Right lobe of liver (tissue), 6 donors: ENCODE data around the gene ARMH3. TPM values are rescaled to one million over a fixed set of nuclear protein-coding genes. Genes with fewer than 3 reads are reported as not detected.
A peak's percentile ranks its signal among the peaks of the same experiment; 100 is the strongest.

Experiments used
- ATAC-seq, 4 donors: fragments of 200-7000 bp; cut with Tn5 transposase; one replicate each; pipeline ENCODE4 v1.9.1; 2020; ENCODE audit warnings: mild to moderate bottlenecking in 4 of 4, moderate library complexity in 4 of 4
- DNase-seq, 3 donors: peaks; one replicate each; pipeline ENCODE4 v3.0.0-alpha.2; 2020
- H3K27ac ChIP-seq, 3 donors: fragments of 200-600 bp; one replicate each; pipeline ENCODE4 v1.8.0; 2022
- H3K27me3 ChIP-seq, 2 donors: fragments of 200-600 bp; one replicate each; pipeline ENCODE4 v1.8.0; 2022
- H3K36me3 ChIP-seq, 4 donors: fragments of 200-600 bp; sonication (generic) in 1 of 4; one replicate each; pipeline versions ENCODE4 v1.5.1 to v1.8.0; 2017 to 2022; ENCODE audit warnings: control low read depth in 1 of 4
- H3K4me1 ChIP-seq, 4 donors: fragments of 200-600 bp; sonication (generic) in 1 of 4; one replicate each; pipeline versions ENCODE4 v1.5.1 to v1.8.0; 2017 to 2022; ENCODE audit warnings: control low read depth in 1 of 4
- H3K4me3 ChIP-seq, 3 donors: fragments of 200-600 bp; one replicate each; pipeline ENCODE4 v1.8.0; 2022
- H3K9me3 ChIP-seq, 4 donors: fragments of 200-600 bp; sonication (generic) in 1 of 4; one replicate each; pipeline versions ENCODE4 v1.5.1 to v1.8.0; 2017 to 2022; ENCODE audit warnings: control low read depth in 1 of 4
- CTCF ChIP-seq, 4 donors: fragments of 200-600 bp in 3 of 4; fragments of 450-650 bp in 1 of 4; IDR thresholded peaks; one replicate each; pipeline versions ENCODE4 v1.5.1 to v1.8.0; 2016 to 2022; ENCODE audit warnings: antibody characterized with exemption in 4 of 4, mild to moderate bottlenecking in 2 of 4
- POLR2A ChIP-seq: fragments of 450-650 bp; IDR thresholded peaks from one replicate; pipeline ENCODE4 v1.6.1; 2017; ENCODE audit warnings: antibody characterized with exemption, mild to moderate bottlenecking
- WGBS: methylation state at CpG from one replicate; pipeline ENCODE4 v1.1.6; 2018; ENCODE audit warnings: low coverage, low lambda C conversion rate; ENCODE audit not compliant: insufficient coverage; ENCODE audit errors: missing lambda C conversion rate; 5-methylcytosine and 5-hydroxymethylcytosine counted together
- intact Hi-C, 2 donors: fragments of 100-400 bp; cut with DNase I; formaldehyde crosslinking; loops; one replicate each; pipeline versions ENCODE4 v1.11.2 to v1.14.1; 2022
- total RNA-seq, 6 experiments: library from RNA; depleted of rRNA in 2 of 6; stranded (reverse); fragments of >200 nt in 2 of 6; fragmentation: NEBNext Ultra II Directional in 3 of 6; extraction: Animal tissue kit (Norgen Biotek cat#: 25700) in 3 of 6; gene quantifications; one replicate each; pipeline versions ENCODE4 v1.1.0 to v1.2.4, GENCODE V29; 2016 to 2023
- donor health status: DM: no; HTN: yes; CAD: no.
- donor health status: DM: no; HTN: no; CAD: no.
- donor health status: DM: no; HTN: no; CAD: no.
- donor health status: DM: no; HTN: yes; CAD: no.
- donor health status: DM: no; HTN: yes; CAD: no.

ARMH3 gene
- total RNA-seq, 6 experiments from 2014 or later = 8.5 to 13.4 (median 11.6) TPM

GRCh38 chr10:101835362-101835761 is 220.6 kb downstream of the ARMH3 start:
- TF ChIP-seq CTCF (IDR thresholded peaks at IDR 0.05) (no peak), POLR2A (no peak)
- no peak overlapping the region for H3K27ac ChIP-seq
- H3K4me1 ChIP-seq = peaks cover 0 to 7% (median 0%) of the 10 kb centered on the region in 4 donors
- WGBS = 92% methylated on average over 2 of the region's 4 CpGs
- no peaks in the 10 kb centered on the region for H3K27me3 ChIP-seq
- no peak overlapping the region for H3K4me3 ChIP-seq
- ATAC-seq (no peak), DNase-seq (peak in 1 of 3 donors; percentile 5)
- no peaks in the 10 kb centered on the region for H3K9me3 ChIP-seq
- intact Hi-C loops = loop anchor here in 1 of 2 donors (5.0 kb wide), 1 partner anchor 172 kb away; no protein-coding TSS in a partner anchor
- H3K36me3 ChIP-seq = no peaks in the 10 kb centered on the region

GRCh38 chr10:101834341-101834740 is 221.6 kb downstream of the ARMH3 start:
- WGBS = 45% methylated on average over 2 of the region's 8 CpGs
- H3K9me3 ChIP-seq = no peaks in the 10 kb centered on the region
- DNase-seq (peak in 2 of 3 donors; percentile 33 to 65), ATAC-seq (no peak)
- no peak overlapping the region for H3K4me3 ChIP-seq
- intact Hi-C loops = no loop called here
- peaks cover 0 to 7% (median 0%) of the 10 kb centered on the region in 4 donors for H3K4me1 ChIP-seq
- no peaks in the 10 kb centered on the region for H3K27me3 ChIP-seq
- no peaks in the 10 kb centered on the region for H3K36me3 ChIP-seq
- TF ChIP-seq CTCF (IDR thresholded peaks at IDR 0.05) (no peak), POLR2A (no peak)
- no peak overlapping the region for H3K27ac ChIP-seq

- H3K9me3 ChIP-seq = no peaks in the 10 kb centered on the region
- no peaks in the 10 kb centered on the region for H3K27me3 ChIP-seq
- peaks cover 0 to 7% (median 0%) of the 10 kb centered on the region in 4 donors for H3K4me1 ChIP-seq
- no peaks in the 10 kb centered on the region for H3K36me3 ChIP-seq
- no peak overlapping the region for H3K27ac ChIP-seq
- no peak for ATAC-seq
- peak in 1 of 3 donors; percentile 2 for DNase-seq
- H3K4me3 ChIP-seq = no peak overlapping the region
- 100% methylated on average over 1 of the region's 1 CpG for WGBS
- TF ChIP-seq POLR2A = no peak
- TF ChIP-seq CTCF (IDR thresholded peaks at IDR 0.05) = no peak
- intact Hi-C loops = no loop called here
These were observed 222.5 kb downstream of the ARMH3 start for GRCh38 chr10:101833466-101833865.

- H3K4me1 ChIP-seq = peaks cover 0 to 7% (median 0%) of the 10 kb centered on the region in 4 donors
- ATAC-seq (no peak), DNase-seq (peak in 1 of 3 donors; percentile 20)
- TF ChIP-seq POLR2A = no peak
- TF ChIP-seq CTCF (IDR thresholded peaks at IDR 0.05) = no peak
- H3K27ac ChIP-seq = no peak overlapping the region
- intact Hi-C loops = no loop called here
- H3K27me3 ChIP-seq = no peaks in the 10 kb centered on the region
- H3K36me3 ChIP-seq = peaks cover 0 to under 1% (median 0%) of the 10 kb centered on the region in 4 donors
- H3K9me3 ChIP-seq = no peaks in the 10 kb centered on the region
- no peak overlapping the region for H3K4me3 ChIP-seq
- 0% methylated on average over 1 of the region's 4 CpGs for WGBS
These were observed 223.6 kb downstream of the ARMH3 start for GRCh38 chr10:101832325-101832771.
